GM12801 (cell line): ENCODE results near the gene PPARA.

Experiments
- TF ChIP-seq, protein P1 (sequence below): IDR thresholded peaks from one replicate; pipeline ENCODE4 v1.5.1; 2011; ENCODE audit warnings: control low read depth; ENCODE audit not compliant: insufficient read length; ENCODE audit errors: extremely low read depth

PPARA gene

DNA sequence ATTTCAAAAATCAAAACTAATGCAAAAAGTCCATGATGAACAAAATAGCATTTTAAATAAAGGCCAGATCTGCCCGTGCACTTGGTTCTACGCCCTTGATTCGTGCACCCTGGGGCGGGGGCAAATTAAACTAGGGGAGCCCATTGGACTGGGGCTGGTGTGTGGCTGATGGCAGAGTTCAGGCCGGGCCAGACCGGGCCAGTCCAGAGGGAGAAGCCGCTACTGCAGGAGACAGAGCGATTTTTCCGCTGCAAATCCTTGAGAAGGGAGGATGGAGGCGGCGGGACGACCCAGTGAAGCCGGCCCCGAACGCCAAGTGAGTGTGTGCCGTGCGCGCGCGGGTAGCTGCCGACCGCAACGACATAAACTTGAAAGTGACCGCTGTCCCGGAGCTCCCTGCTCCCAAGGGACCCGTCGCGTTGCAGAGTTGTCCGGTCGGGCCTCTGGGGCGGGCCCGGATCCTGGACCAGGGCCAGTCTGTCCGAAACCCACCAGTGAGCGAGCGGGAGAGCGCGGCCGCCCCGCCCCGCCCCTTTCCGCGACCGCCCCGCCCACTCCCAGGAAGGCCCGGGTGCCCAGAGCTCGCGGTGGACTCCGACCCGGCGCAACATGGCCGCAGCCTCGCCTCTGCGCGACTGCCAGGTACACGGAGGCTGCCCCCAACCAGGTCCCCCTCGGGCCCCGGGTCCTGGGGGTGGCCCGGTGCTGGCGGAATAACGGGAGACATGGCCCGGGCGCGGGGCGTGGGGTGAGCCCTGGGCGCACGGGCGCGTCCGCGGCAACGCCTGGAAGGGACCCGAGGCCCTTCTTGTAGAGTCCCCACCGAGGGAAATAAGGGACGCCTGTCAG lies 117.3 kb downstream of the PPARA start, which contains the start of gene TTC38:
TSS of gene TTC38 (plus strand) at position 578 of the 849 bp plus-strand sequence. CDS start at position 610, 32 bp downstream.
- TF ChIP-seq, protein P1, sequence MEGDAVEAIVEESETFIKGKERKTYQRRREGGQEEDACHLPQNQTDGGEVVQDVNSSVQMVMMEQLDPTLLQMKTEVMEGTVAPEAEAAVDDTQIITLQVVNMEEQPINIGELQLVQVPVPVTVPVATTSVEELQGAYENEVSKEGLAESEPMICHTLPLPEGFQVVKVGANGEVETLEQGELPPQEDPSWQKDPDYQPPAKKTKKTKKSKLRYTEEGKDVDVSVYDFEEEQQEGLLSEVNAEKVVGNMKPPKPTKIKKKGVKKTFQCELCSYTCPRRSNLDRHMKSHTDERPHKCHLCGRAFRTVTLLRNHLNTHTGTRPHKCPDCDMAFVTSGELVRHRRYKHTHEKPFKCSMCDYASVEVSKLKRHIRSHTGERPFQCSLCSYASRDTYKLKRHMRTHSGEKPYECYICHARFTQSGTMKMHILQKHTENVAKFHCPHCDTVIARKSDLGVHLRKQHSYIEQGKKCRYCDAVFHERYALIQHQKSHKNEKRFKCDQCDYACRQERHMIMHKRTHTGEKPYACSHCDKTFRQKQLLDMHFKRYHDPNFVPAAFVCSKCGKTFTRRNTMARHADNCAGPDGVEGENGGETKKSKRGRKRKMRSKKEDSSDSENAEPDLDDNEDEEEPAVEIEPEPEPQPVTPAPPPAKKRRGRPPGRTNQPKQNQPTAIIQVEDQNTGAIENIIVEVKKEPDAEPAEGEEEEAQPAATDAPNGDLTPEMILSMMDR, result no peak

GRCh38 chr22:46269564-46269963 lies 119.2 kb downstream of the PPARA start:
- TF ChIP-seq, protein P1, result no peak

DNA sequence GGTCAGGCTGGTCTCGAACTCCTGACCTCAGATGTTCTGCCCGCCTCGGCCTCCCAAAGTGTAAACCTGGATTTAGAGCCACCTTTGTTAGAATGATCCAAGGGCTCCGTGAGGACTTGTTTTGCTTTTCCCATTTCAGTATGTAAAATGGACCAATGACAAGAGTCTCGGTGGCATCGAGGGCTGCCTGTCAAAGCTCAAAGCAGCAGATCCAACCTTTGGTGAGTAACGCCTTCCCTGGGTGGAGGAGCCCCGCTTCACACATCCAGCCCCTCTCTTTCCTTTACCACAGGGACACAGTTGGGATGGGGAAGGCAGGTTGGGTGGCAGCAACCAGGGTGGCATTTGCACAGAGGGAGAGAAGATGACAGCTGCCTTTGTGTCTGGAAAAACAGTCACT lies 121.9 kb downstream of the PPARA start:
- TF ChIP-seq, protein P1, result no peak

GRCh38 chr22:46272762-46273431 lies 122.6 kb downstream of the PPARA start:
- TF ChIP-seq, protein P1, result no peak

GRCh38 chr22:46273432-46274148 lies 123.3 kb downstream of the PPARA start:
- TF ChIP-seq, protein P1, result no peak

- TF ChIP-seq, protein P1, result no peak
Measured at GRCh38 chr22:46274381-46274780, 124.1 kb downstream of the PPARA start.
